Eye (tissue), 1 donor: ENCODE results near the gene MYH11.

Experiments
- DNase-seq: peaks from one replicate; pipeline ENCODE4 v3.0.0-alpha.2; 2015

The MYH11 gene

DNA sequence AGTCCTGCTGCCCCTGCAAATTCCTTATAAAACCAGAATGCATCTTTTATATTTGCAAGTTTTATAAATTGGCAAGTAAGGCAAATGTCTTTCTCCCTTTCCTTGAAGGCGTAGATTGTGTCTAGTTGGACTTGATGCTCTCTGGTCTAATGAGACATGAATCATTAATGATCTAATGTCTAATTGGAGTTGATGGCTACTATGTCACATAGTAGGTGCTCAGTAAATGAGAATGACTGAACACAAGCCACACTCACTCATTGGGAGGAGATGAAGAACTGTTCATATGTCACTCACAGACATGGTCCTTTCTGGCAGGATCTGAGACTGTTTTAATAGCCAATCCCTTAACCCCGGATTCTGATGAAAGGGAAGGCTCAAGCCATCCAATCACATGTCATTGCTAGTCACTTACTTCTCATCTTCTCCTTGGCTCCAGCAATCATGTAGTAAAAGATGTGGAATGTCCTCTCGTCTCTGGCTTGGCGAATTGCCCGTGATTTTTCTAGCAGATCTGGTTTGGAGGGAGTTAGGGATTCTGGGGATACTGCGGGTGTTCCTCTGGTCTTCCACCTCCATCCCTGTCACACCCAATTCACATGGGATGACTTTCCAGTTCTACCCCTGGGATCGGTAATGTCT lies 81.0 kb downstream of the MYH11 start:
- DNase-seq: no peak

DNA sequence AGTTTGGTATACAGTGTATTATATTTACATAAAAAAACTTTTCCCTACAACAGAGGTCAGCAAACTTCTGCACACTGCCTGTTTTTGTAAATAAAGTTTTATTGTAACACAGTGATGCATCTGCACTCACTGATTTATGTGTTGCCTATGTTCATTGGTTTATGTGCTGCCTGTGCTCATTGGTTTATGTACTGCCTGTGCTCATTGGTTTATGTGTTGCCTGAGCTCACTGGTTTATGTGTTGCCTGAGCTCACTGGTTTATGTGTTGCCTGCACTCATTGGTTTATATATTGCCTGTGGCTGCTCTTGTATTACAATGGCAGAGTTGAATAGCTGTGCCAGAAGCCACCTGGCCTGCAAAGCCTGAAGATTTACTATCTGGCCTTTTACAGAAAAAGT lies 81.6 kb downstream of the MYH11 start:
- DNase-seq: no peak

DNA sequence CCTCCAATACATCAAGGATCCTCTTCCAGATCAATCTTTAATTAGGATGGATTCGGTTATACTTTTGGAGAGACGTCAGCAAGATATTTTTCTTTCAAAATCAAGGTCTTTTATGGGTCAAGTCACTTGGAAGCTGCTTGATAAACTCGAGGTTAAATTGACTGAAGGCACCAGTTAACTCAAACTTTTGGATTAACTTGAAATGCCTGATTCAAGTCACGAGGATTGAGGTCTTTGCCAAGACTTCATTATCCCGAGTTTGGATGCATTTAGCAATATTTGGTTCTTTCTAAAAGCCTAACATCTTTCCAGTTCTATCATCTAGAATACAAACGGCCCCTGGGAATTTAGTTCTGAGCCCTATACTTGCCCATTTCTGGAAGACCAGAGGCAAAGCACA lies 82.9 kb downstream of the MYH11 start:
- no peak for DNase-seq

DNA sequence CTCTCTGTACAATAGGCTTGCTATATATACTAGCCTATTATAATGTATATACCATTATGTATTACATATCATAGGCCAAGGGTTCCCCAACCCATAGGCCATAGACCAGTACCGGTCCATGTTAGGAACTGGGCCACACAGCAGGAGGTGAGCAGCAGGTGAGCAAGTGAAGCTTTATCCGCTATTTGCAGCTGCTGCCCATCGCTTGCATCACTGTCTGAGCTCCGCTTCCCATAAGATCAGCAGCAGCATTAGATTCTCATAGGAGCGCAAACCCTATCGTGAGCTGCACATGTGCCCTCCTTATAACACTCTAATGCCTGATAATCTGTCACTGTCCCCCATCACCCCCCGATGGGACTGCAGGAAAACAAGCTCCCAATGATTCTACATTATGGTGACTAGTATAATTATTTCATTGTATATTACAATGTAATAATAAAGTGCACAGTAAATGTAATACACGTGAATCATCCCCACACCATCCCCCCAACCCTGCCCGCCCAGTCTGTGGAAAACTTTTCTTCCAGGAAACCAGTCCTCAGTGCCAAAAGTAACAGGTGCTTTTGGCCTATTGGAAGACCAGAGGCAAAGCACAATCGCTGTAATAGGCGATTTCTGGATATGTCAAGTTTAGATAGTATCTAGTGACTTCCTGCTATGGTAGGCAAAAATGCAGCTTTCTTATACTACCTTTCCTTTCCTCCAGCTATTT lies 84.1 kb downstream of the MYH11 start:
- no peak for DNase-seq

DNA sequence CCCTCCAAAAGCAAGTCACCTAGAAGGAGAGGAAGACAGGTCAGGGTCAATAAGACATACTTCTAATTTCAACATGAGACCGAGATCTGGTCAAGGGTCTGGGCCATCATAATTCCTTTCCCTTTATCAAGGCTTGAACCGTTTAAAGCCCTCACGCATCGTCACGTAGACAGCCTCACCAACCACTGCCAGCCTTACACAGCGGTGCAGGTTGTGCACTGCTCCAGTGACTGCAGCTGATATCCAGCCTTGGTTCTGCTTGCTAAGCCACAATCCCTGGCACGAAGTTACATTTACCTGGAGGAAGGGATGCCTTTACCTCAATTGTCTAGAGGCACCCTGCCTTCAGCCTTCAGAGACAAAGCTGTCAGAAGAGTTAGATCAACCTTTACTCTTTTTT lies 85.1 kb downstream of the MYH11 start:
- DNase-seq: no peak

DNA sequence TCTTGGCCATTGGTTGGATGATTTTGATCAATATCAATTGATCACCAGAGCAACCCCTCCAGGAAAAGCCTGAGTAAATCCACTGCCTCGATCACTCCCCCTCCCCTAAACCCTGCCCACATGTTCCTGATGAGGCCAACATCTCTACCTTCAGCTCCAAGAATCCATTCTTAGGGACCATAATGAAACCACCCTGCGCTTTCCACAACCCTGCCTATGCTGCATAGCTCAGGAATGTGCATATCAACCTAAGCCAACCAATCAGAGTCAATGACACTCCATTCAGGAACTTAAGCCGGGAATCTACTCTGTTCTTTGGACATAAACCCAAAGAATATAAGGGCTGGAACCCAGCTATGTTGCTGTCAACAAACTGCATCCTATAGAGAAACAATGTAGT lies 86.3 kb downstream of the MYH11 start:
- DNase-seq: no peak

DNA sequence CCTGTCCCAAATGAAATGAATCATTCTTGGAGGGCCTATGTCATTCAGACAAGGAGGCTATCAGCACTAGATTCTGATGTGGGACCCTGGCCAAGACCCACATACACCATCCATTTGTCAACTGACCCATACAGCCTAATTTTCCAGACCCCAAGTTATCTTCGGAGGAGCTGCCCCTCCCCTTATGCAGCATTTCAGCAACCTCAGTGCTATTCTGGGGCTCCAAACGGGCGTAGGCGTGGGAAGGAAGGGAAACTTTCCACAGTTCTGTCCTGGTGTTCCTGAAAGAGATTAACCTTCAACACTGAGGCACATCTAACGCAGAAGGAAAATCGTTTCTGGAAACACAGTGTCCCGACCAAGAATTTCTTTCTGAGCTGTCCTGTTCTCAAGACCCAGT lies 86.7 kb downstream of the MYH11 start:
- DNase-seq: no peak

DNA sequence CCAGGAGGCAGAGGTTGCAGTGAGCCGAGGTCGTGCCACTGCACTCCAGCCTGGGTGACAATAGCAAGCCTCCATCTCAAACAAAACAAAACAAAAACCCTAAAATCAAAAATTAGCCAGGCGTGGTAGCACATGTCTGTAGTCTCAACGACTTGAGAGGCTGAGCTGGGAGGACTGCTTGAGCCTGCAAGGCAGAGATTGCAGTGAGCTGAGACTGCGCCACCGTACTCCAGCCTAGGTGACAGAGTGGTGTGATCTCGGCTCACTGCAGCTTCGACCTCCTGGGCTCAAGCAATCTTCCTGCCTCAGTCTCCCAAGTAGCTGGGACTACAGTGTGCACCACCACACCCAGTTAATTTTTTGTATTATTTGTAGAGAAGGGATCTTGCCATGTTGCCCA lies 87.6 kb downstream of the MYH11 start:
- no peak for DNase-seq

DNA sequence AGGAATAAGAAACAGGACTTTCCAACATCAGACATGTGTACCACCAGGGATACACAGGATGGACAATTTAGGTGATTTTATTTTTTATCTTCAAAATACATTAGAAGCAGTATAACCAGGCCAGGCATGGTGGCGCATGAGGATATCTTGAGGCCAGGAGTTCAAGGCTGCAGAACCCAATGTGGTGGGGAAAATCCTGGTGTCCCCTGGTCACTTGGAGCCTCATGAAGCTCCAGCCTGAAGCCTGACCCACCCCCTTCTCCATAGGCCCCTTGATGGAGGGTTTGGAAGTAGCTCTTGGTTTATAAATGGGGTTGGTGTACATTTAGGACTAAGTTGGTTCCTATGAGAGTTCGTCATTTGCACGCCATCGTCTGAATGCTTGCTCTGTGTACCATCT lies 88.6 kb downstream of the MYH11 start:
- no peak for DNase-seq

DNA sequence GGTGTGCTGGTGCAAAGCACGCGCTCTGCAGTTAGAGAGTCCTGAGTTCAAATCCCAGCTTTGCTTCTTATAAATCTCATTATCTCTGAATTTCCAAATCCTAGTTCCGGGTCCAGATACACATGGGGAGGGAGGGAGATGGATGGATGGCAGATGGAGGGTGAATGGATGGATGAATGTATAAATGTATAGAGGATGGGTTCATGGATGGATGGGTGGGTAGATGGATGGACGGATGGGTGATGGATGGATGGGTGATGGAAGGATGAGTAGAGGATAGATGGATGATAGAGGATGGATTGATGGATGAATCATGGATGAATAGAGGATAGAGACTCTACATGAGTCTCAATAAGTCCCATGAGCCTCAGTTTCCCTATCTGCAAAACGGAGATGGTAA lies 89.9 kb downstream of the MYH11 start:
- no peak for DNase-seq

DNA sequence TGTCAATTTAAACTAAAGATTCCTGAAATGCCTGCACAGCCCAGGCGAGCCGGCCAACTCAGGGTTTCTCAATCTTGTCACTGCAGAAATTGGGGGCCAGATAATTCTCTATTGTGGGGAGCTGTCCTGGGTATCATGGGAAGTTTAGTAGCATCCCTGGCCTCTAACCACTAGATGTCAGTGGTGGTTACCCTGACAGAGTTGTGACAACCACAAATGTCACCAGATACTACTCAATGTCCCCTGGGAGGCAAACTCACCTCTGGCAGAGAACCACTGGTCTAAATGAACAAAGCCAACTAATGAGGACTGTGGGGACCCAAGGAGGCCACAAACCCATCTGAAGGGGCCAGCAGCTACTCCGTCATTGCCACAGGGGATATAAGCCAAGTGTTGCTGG lies 90.9 kb downstream of the MYH11 start:
- DNase-seq: peak; percentile 66

DNA sequence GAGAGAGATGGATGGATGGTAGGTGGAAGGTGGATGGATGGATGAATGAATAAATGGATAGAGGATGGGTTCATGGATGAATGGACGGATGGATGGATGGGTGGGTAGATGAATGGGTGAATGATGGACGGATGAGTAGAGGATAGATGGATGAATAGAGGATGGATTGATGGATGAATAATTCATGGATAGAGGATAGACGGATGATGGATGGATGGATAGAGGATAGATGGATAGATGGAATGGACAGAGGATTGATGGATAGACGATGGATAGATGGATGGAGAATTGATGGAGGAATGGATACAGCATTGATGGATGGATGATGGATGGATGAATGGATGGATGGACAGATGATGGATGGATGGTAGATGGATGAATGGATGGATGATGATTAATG lies 91.7 kb downstream of the MYH11 start:
- DNase-seq: no peak

DNA sequence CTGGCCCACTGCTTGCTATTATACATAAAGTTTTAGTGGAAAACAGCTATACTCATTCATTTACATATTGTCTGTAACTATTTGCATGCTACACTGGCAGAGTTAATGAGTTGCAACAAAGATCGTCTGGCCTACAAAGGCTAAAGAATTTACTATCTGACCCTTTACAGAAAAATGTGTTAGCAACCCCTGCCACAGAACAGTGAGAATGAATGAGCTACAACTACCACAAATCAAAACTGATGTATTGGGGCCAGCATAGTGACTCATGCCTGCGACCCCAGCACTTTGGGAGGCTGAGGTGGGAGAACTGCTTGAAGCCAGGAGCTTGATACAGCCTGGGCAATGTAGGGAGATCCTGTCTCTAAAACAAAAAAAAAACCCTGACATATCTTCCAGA lies 92.7 kb downstream of the MYH11 start:
- no peak for DNase-seq

DNA sequence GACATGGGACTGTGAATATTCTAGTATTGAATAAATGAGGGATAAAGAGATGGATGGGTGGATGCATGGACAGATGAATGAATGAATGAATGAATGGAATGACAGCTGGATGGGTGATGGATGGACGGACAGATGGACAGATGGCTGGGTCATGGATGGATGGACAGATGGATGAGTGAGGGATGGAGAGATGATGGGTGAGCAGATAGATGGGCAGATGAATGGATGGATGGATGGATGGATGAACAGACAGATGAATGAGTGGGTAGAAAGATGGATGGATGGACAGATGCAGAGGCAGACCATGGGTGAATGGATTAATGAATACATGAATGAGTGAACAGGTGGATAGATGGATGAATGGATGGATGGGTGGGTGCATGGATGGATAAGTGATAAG lies 96.7 kb downstream of the MYH11 start:
- no peak for DNase-seq

DNA sequence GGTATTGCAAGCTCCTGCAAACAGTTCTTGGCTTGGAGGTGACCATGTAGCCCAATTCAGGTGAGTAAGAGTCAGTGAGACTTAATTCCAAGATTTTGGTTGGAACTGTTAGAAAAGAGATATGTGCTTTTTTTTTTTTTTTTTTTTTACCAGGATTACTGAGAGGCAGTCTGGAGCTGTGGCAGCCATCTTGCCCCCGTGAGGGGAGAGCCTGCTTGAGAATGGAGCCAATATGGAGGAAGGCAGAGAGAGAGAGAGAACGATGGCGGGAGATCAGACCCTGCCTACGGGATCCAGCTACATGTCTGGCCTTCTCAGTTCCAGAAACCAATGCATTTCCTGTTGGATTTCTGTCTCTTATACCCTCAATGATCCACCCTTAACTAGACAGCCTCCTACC lies 97.8 kb downstream of the MYH11 start:
- DNase-seq: no peak

DNA sequence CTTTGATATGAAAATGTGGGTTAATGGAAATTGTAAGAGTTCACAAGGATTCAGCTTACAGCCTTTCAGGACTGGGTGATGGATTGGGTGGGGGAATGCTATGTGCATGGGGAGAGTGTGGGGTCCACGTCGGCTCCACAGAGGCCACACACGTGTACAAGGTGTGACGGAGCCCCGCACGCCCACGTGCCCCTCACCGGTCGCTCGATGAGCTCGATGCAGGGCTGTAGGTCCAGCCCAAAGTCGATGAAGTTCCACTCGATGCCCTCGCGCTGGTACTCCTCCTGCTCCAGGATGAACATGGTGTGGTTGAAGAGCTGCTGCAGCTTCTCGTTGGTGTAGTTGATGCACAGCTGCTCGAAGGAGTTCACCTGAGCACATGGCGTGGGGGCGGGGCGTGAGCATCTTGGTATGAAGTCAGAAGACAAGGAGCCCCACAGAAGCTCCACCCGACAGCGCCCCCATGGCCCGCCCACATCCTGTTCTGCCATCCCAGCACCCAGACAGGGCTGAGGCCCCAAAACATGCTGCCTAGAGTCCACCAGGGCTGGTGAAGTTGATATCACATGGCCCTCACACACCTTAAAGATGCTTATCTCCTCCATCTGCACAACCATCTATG lies 99.1 kb downstream of the MYH11 start:
- no peak for DNase-seq

DNA sequence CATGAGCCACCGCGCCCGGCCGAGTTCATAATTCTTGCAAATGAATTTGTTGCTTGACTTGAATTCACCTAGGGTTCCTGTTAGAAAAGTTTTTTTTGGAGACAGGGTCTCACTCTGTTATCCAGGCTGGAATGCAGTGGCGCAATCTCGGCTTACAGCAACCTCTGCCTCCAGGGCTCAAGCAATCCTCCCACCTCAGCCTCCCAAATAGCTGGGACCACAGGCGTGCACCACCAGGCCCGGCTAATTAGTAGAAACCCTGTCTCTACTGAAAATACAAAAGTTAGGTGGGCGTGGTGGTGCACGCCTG lies 99.8 kb downstream of the MYH11 start:
- no peak for DNase-seq

DNA sequence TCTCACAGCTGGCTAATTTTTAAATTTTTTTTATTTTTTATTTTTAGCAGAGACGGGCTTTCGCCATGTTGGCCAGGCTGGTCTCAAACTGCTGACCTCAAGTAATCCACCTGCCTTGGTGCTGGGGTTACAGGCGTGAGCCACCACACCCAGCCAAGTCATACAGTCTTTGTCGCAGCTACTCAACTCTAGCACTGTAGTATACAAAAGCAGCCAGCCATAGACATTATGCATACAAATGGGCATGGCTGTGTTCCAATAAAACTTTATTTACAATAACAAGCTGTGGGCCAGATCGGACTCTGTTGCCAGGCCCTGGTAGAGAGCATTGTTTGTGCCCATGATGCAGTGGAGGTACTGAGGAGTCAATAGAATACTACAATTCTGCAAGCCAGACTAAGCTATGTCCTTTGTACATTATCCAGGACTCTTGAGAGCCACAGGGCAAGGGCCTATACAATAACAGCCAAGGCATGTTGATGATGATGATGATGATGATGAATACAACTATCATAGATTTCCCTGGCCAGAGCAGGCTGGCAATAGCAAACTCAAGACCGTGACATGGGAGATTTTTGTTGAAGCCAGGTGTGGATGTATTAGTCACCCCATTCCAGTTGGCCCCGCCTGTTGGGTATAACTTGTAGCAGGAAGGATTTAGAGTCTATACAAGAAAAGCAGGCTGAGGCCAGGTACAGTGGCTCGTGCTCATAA lies 101.8 kb downstream of the MYH11 start:
- DNase-seq: no peak

DNA sequence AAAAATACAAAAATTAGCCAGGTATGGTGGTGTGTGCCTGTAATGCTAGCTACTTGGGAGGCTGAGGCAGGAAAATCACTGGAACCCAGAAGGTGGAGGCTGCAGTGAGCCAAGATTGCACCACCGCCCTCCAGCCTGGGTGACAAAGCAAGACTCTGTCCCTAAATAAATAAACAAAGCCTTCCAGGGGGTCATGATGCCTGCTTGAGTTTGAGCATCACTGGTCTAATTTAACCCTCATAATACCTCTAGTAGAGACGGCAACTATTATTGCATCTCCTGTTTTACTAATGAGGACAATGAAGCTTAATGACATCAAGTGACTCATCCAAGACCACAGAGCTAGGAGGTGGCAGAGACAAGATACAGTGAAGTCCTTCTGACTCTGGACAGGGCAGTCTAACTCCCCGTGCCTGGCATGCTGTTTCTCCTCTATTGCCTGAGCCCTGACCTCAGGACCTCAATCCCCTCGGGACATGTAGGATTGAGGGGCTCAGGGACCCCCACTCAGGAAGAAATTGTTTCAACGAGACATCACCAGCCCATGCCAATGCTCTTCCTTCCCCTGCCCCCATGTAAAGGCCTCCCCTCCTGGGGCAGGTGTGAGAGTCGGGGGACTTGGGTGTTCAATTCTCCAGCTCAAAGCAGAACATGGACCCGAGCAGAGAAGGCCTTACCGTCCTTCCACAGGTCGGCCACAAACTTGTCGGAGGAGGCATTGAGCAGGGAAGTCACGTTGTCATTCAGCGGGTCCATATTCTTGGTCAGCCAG lies 103.9 kb downstream of the MYH11 start:
- DNase-seq: no peak

DNA sequence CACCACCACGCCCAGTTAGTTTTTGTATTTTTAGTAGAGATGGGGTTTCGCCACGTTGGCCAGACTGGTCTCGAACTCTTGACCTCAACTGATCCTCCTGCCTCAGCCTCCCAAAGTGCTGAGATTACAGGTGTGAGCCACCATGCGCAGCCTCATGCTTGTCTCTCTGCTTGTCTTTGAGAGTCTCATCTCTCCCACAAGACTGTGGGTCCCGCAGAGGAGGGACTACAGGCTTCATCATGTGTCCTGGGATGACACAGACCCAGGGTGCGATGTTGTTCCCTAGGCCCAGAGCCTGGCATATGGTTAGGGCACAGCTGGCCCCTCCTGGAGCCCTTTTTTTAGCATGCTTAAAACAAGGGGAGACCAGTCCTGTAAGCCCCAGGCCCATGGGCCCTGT lies 104.9 kb downstream of the MYH11 start:
- no peak for DNase-seq

DNA sequence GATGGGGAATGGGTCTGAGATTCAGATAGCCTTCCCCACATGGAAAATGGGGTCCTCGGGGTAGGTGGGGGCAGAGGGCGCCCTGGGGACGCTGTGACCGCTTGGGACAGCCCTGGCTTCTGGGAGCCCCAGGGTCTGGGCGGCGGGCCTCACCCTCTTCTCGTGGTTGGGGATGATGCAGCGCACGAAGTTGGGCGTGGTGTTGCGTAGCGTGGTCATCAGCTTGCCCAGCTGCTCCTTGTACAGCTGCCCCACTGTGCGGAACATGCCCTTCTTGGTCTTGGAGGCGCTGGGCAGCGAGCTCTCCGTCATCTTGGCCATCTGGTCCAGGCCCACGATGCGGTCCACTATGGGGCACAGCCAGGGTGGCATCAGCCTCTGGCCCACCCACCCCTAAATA lies 106.8 kb downstream of the MYH11 start:
- DNase-seq: no peak

DNA sequence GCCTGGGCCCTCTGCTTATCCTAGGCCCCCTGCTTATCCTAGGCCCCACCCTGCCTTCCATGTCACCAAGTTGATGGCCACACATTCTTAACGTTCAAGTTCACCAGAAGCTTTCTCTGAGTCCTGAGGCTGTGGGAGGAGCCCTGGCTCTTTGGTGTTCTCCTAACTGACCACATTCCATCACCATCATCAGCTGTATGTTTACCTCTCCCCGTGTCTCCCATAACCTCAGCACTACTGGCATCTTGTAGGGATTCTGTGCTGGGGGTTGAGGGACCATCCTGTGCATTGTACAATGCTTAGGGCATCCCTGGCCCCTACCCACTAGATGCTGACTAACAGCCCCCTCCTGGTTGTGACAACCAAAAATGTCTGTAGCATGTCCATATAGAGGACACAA lies 107.5 kb downstream of the MYH11 start:
- no peak for DNase-seq

DNA sequence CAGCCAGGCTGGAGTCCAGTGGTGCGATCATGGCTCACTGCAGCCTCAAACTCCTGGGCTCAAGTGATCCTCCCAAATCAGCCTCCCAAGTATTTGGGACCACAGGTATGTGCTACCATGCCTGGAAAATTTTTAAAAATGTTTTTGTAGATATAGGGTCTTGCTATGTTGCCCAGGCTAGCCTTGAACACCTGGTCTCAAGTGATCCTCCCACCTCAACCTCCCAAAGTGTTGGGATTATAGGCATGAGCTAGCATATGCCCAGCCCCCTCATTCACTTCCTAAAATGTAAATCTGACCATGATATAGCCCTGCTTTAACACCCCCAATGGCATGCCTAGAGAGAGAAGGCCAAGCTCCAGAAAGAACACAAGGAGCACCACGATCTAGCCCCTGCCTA lies 108.2 kb downstream of the MYH11 start:
- no peak for DNase-seq
